Measurements from ENCODE around the gene SCLY.

GRCh38 chr2:238084761-238085160 is 24.0 kb downstream of the SCLY start:
- no peak for TF ChIP-seq POLR2AphosphoS5 (IDR thresholded peaks at IDR 0.05; ENCODE audit: insufficient read depth in 1 of 2, low read depth in 1 of 2)
- TF ChIP-seq, protein P1, sequence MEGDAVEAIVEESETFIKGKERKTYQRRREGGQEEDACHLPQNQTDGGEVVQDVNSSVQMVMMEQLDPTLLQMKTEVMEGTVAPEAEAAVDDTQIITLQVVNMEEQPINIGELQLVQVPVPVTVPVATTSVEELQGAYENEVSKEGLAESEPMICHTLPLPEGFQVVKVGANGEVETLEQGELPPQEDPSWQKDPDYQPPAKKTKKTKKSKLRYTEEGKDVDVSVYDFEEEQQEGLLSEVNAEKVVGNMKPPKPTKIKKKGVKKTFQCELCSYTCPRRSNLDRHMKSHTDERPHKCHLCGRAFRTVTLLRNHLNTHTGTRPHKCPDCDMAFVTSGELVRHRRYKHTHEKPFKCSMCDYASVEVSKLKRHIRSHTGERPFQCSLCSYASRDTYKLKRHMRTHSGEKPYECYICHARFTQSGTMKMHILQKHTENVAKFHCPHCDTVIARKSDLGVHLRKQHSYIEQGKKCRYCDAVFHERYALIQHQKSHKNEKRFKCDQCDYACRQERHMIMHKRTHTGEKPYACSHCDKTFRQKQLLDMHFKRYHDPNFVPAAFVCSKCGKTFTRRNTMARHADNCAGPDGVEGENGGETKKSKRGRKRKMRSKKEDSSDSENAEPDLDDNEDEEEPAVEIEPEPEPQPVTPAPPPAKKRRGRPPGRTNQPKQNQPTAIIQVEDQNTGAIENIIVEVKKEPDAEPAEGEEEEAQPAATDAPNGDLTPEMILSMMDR (IDR thresholded peaks at IDR 0.05): no peak

Data from vagina (tissue), 2 donors.